Heart left ventricle (tissue), 13 donors: ENCODE results near the gene ELMOD1.

Source experiments
- POLR2A ChIP-seq, 2 donors: fragments of 450-650 bp; IDR thresholded peaks; one replicate each; pipeline ENCODE4 v1.6.1; 2017; ENCODE audit warnings: antibody characterized with exemption in 2 of 2, mild to moderate bottlenecking in 2 of 2, moderate library complexity in 2 of 2
- TF ChIP-seq, protein P1 (sequence below), 12 donors: fragments of 200-600 bp; sonication (generic) in 4 of 12; IDR thresholded peaks; one replicate each; pipeline versions ENCODE4 v1.5.0 to v1.8.0; 2018 to 2022; ENCODE audit warnings: antibody characterized with exemption in 12 of 12, mild to moderate bottlenecking in 5 of 12
- donor health status: ischemic (EF 13 %, LVEDD 7.1; RV severe dilation, severe dysfunction).
- donor health status: DM: no; HTN: yes; CAD: no.
- donor health status: DM: no; HTN: no; CAD: no.
- donor health status: ischemic (EF 25% LVEDD 6.9; RV normal size, moderate dysfunction).
- donor health status: ischemic (EF 25% LVEDD 5.7; RV mildly dilated, moderate dysfunction).
- donor health status: ischemic (EF 35%, LVEDD 5.7; RV mildly dilated, moderate dysfunction).
- donor health status: nonischemic (EF 11% LVEDD 7.7; RV severe dilation, severe dysfunction).
- donor health status: DM: yes; HTN: yes; CAD: no.
- donor health status: PGD.
- donor health status: ischemic (EF 29% LVEDD 5.4; RV normal size, mild dysfunction).
- donor health status: nonischemic (EF 23%, LVEDD 6.1; RV moderate dilation, normal function).

DNA sequence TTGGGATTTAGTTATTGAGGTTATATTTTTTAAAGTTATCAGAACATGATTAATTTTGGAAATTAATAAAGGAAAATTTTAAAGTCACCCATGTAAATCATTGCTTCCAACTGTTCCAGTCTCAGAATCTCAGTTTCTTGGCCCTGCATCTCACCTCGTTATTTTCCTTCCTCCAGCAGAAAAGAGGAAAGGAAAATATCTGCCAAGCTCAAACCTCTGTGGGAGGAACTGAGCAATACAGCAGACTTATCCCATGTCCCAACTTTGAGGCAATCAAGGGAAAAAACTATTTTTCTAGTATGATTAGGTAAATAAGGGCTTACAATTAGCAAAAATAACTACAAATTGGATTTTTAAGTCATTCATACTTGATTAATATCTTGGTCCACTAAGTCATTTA, 30.1 kb downstream of the ELMOD1 start:
- TF ChIP-seq, protein P1, sequence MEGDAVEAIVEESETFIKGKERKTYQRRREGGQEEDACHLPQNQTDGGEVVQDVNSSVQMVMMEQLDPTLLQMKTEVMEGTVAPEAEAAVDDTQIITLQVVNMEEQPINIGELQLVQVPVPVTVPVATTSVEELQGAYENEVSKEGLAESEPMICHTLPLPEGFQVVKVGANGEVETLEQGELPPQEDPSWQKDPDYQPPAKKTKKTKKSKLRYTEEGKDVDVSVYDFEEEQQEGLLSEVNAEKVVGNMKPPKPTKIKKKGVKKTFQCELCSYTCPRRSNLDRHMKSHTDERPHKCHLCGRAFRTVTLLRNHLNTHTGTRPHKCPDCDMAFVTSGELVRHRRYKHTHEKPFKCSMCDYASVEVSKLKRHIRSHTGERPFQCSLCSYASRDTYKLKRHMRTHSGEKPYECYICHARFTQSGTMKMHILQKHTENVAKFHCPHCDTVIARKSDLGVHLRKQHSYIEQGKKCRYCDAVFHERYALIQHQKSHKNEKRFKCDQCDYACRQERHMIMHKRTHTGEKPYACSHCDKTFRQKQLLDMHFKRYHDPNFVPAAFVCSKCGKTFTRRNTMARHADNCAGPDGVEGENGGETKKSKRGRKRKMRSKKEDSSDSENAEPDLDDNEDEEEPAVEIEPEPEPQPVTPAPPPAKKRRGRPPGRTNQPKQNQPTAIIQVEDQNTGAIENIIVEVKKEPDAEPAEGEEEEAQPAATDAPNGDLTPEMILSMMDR (IDR thresholded peaks at IDR 0.05), result no peak
- no peak for TF ChIP-seq POLR2A (IDR thresholded peaks at IDR 0.05)
